ENCODE data around the gene QPCTL.

DNA sequence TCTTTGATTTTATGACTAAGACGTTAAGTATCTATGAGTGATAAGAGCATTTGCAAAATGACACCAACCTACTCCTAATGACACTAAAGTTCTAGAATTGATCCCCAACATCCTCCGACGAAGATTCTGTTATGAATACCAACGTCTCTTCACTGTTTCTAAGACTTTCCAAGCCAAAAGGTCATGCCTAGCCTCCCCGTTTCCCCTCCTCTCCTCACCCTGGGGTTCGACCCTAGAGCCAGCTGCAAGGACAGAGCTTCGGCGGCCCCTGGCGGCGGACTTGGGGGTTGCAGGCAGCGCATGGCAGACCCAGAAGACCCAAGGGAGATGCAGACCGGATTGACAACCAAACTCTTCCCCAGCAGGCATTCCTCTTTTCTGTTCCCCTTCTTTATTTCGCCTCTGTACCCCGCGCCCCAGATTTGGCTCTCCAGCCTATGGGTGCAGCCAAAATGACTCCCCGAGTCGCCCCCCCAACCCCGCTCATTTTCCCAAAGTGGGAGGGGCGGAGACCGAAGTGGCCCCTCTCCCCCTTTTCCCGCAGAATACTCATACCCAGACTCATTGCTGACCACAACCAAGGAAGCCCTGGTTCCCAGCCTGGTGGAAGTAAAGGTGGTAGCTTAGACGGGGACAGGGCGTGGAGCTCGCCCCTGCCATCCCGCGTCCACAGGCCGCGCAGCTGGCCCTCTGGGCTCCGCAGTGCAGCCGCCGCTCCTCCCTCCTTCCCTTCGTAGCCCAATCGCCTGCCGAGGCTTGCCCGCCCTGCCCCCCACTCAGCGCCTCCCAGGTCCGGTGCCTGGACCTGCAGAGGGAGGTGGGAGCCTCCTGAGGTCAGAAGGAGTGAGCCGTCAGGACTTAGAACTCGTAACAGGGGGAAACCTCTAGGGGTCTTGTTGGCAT is 49.2 kb upstream of the QPCTL start:
- TF ChIP-seq, protein P1, sequence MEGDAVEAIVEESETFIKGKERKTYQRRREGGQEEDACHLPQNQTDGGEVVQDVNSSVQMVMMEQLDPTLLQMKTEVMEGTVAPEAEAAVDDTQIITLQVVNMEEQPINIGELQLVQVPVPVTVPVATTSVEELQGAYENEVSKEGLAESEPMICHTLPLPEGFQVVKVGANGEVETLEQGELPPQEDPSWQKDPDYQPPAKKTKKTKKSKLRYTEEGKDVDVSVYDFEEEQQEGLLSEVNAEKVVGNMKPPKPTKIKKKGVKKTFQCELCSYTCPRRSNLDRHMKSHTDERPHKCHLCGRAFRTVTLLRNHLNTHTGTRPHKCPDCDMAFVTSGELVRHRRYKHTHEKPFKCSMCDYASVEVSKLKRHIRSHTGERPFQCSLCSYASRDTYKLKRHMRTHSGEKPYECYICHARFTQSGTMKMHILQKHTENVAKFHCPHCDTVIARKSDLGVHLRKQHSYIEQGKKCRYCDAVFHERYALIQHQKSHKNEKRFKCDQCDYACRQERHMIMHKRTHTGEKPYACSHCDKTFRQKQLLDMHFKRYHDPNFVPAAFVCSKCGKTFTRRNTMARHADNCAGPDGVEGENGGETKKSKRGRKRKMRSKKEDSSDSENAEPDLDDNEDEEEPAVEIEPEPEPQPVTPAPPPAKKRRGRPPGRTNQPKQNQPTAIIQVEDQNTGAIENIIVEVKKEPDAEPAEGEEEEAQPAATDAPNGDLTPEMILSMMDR (conservative IDR thresholded peaks at IDR 0.05; ENCODE audit: low read depth, low read length), result peak; percentile 94
- no peak for TF ChIP-seq RFX5 (IDR thresholded peaks at IDR 0.05; ENCODE audit: low read depth, low read length)
- no peak for TF ChIP-seq POLR2A (IDR thresholded peaks at IDR 0.05; ENCODE audit: low read depth, low read length)
- TF ChIP-seq, protein P2, sequence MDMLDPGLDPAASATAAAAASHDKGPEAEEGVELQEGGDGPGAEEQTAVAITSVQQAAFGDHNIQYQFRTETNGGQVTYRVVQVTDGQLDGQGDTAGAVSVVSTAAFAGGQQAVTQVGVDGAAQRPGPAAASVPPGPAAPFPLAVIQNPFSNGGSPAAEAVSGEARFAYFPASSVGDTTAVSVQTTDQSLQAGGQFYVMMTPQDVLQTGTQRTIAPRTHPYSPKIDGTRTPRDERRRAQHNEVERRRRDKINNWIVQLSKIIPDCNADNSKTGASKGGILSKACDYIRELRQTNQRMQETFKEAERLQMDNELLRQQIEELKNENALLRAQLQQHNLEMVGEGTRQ (IDR thresholded peaks at IDR 0.05; ENCODE audit: low read depth, low read length), result no peak

Measured in IMR-90 (cell line).